HG03097 (cell line): ENCODE results near the gene PSMC1.
"Not testable (repeated sequence)": the region's sequence is repeated elsewhere in the genome, so short reads cannot be mapped to it uniquely, and the experiment has no call there.

Experiments used
- ATAC-seq: cut with Tn5 transposase; IDR thresholded peaks from one replicate; pipeline ENCODE4 v1.9.1; 2021; ENCODE audit not compliant: unreplicated experiment, low FRiP score

Gene PSMC1

GRCh38 chr14:90256354-90257131 is at the start of gene PSMC1:
Gene PSMC1 (plus strand): TSS chr14:90256553. CDS start chr14:90256598, 45 bp downstream.
- peak; percentile 93 for ATAC-seq

- no peak for ATAC-seq
Measured at GRCh38 chr14:90213099-90213748, 43.1 kb upstream of the PSMC1 start.

- ATAC-seq: no peak
Measured at GRCh38 chr14:90228478-90228877, 27.9 kb upstream of the PSMC1 start.

- ATAC-seq: not testable (repeated sequence)
Measured at GRCh38 chr14:90229942-90230341, 26.4 kb upstream of the PSMC1 start.

GRCh38 chr14:90235179-90235976 is 21.0 kb upstream of the PSMC1 start:
- ATAC-seq: no peak

- no peak for ATAC-seq
Measured at GRCh38 chr14:90239139-90239538, 17.2 kb upstream of the PSMC1 start.

GRCh38 chr14:90242444-90242843 is 13.9 kb upstream of the PSMC1 start:
- ATAC-seq: no peak

- no peak for ATAC-seq
Measured at GRCh38 chr14:90246936-90247335, 9.4 kb upstream of the PSMC1 start.

- not testable (repeated sequence) for ATAC-seq
Measured at GRCh38 chr14:90247441-90247840, 8.9 kb upstream of the PSMC1 start.

- no peak for ATAC-seq
Measured at GRCh38 chr14:90248594-90248993, 7.8 kb upstream of the PSMC1 start.

GRCh38 chr14:90253826-90254225 is 2.5 kb upstream of the PSMC1 start:
- no peak for ATAC-seq

GRCh38 chr14:90255871-90256270 is 482 bp upstream of the PSMC1 start:
- ATAC-seq: no peak

- ATAC-seq: peak; percentile 85
Measured at GRCh38 chr14:90263748-90264449, 7.5 kb downstream of the PSMC1 start.

GRCh38 chr14:90266441-90267154 is 10.2 kb downstream of the PSMC1 start:
- no peak for ATAC-seq

GRCh38 chr14:90268420-90268819 is 12.1 kb downstream of the PSMC1 start:
- ATAC-seq: no peak

GRCh38 chr14:90272523-90272922 is 16.2 kb downstream of the PSMC1 start:
- ATAC-seq: no peak

GRCh38 chr14:90273532-90273931 is 17.2 kb downstream of the PSMC1 start:
- no peak for ATAC-seq

- no peak for ATAC-seq
Measured at GRCh38 chr14:90274019-90274418, 17.7 kb downstream of the PSMC1 start.

- ATAC-seq: no peak
Measured at GRCh38 chr14:90274808-90275457, 18.6 kb downstream of the PSMC1 start.

GRCh38 chr14:90275458-90275814 is 19.1 kb downstream of the PSMC1 start:
- ATAC-seq: no peak
